ENCODE results near the gene C11orf52. TPM values are rescaled to one million over a fixed set of nuclear protein-coding genes. Genes with fewer than 3 reads are reported as not detected.

C11orf52 gene
- total and polyA plus RNA-seq, 2 of the 13 experiments (the other 11 are each of a cell fraction or from before 2014, with no cell fraction given): 7.4 to 11.0 TPM

DNA sequence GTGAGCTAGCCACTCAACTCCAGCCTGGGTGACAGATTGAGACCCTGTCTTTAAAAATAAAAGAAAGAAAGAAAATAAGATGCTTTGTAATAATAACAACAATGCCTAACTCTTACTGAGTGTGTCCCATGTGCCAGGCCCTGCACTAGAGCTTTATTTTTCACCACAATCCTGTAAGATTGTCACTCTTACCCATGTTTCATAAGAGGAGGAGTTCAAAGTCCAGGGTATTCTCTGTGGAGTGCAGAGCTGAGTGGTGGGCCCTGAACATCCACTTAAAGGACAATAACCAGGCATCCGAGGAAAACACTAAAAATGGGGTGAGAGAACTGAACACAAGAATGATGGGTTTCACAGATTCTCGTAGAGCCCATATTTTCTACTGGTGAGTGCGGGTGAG lies 925 bp upstream of the C11orf52 start (continued):
- TF ChIP-seq, protein P1, sequence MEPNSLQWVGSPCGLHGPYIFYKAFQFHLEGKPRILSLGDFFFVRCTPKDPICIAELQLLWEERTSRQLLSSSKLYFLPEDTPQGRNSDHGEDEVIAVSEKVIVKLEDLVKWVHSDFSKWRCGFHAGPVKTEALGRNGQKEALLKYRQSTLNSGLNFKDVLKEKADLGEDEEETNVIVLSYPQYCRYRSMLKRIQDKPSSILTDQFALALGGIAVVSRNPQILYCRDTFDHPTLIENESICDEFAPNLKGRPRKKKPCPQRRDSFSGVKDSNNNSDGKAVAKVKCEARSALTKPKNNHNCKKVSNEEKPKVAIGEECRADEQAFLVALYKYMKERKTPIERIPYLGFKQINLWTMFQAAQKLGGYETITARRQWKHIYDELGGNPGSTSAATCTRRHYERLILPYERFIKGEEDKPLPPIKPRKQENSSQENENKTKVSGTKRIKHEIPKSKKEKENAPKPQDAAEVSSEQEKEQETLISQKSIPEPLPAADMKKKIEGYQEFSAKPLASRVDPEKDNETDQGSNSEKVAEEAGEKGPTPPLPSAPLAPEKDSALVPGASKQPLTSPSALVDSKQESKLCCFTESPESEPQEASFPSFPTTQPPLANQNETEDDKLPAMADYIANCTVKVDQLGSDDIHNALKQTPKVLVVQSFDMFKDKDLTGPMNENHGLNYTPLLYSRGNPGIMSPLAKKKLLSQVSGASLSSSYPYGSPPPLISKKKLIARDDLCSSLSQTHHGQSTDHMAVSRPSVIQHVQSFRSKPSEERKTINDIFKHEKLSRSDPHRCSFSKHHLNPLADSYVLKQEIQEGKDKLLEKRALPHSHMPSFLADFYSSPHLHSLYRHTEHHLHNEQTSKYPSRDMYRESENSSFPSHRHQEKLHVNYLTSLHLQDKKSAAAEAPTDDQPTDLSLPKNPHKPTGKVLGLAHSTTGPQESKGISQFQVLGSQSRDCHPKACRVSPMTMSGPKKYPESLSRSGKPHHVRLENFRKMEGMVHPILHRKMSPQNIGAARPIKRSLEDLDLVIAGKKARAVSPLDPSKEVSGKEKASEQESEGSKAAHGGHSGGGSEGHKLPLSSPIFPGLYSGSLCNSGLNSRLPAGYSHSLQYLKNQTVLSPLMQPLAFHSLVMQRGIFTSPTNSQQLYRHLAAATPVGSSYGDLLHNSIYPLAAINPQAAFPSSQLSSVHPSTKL (CRISPR knock-in tag; IDR thresholded peaks at IDR 0.05): peak; percentile 38; the same call in 1 of the 2 replicates
- TF ChIP-seq, protein P2, sequence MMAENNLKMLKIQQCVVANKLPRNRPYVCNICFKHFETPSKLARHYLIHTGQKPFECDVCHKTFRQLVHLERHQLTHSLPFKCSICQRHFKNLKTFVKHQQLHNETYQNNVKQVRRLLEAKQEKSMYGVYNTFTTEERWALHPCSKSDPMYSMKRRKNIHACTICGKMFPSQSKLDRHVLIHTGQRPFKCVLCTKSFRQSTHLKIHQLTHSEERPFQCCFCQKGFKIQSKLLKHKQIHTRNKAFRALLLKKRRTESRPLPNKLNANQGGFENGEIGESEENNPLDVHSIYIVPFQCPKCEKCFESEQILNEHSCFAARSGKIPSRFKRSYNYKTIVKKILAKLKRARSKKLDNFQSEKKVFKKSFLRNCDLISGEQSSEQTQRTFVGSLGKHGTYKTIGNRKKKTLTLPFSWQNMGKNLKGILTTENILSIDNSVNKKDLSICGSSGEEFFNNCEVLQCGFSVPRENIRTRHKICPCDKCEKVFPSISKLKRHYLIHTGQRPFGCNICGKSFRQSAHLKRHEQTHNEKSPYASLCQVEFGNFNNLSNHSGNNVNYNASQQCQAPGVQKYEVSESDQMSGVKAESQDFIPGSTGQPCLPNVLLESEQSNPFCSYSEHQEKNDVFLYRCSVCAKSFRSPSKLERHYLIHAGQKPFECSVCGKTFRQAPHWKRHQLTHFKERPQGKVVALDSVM (CRISPR knock-in tag; IDR thresholded peaks at IDR 0.05): no peak
- TF ChIP-seq ZNF331 (CRISPR knock-in tag; IDR thresholded peaks at IDR 0.05) (0 out of 2 replicates have a peak, but pooled peaks have one; percentile 17), ZNF768 (CRISPR knock-in tag; IDR thresholded peaks at IDR 0.05) (no peak), GATAD1 (CRISPR knock-in tag; IDR thresholded peaks at IDR 0.05) (0 out of 2 replicates have a peak, but pooled peaks have one; percentile 9), ZNF607 (CRISPR knock-in tag; IDR thresholded peaks at IDR 0.05; ENCODE audit: borderline replicate concordance) (0 out of 2 replicates have a peak, but pooled peaks have one; percentile 62), YY1 (IDR thresholded peaks at IDR 0.05; ENCODE audit: insufficient read depth, insufficient replicate concordance, low read depth, low read length) (no peak), RXRB (CRISPR knock-in tag; IDR thresholded peaks at IDR 0.05; ENCODE audit: borderline replicate concordance) (0 out of 2 replicates have a peak, but pooled peaks have one; percentile 11), PAX8 (CRISPR knock-in tag; IDR thresholded peaks at IDR 0.05; ENCODE audit: borderline replicate concordance) (no peak), ARNT2 (CRISPR knock-in tag; IDR thresholded peaks at IDR 0.05; ENCODE audit: low read depth) (no peak), ZNF670 (CRISPR knock-in tag; IDR thresholded peaks at IDR 0.05; ENCODE audit: borderline replicate concordance) (no peak), ZNF749 (CRISPR knock-in tag; IDR thresholded peaks at IDR 0.05; ENCODE audit: borderline replicate concordance) (no peak), NCOR1 (IDR thresholded peaks at IDR 0.05; ENCODE audit: borderline replicate concordance, low read length) (peak; percentile 37; the same call in 1 of the 2 replicates)
- TF ChIP-seq, protein P3, sequence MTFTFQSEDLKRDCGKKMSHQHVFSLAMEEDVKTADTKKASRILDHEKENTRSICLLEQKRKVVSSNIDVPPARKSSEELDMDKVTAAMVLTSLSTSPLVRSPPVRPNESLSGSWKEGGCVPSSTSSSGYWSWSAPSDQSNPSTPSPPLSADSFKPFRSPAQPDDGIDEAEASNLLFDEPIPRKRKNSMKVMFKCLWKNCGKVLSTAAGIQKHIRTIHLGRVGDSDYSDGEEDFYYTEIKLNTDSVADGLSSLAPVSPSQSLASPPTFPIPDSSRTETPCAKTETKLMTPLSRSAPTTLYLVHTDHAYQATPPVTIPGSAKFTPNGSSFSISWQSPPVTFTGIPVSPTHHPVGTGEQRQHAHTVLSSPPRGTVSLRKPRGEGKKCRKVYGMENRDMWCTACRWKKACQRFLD (CRISPR knock-in tag; IDR thresholded peaks at IDR 0.05; ENCODE audit: borderline replicate concordance): no peak
- TF ChIP-seq, protein P4, sequence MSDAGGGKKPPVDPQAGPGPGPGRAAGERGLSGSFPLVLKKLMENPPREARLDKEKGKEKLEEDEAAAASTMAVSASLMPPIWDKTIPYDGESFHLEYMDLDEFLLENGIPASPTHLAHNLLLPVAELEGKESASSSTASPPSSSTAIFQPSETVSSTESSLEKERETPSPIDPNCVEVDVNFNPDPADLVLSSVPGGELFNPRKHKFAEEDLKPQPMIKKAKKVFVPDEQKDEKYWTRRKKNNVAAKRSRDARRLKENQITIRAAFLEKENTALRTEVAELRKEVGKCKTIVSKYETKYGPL (CRISPR knock-in tag; IDR thresholded peaks at IDR 0.05): no peak
